SH-SY5Y (cell line): ENCODE results near the gene RPAP3.

ENCODE experiments used
- GATA2 ChIP-seq: IDR thresholded peaks from 2 replicates; pipeline ENCODE4 v1.6.1; 2011; ENCODE audit warnings: mild to moderate bottlenecking, low read depth, low read length
- GATA3 ChIP-seq: IDR thresholded peaks from 2 replicates; pipeline ENCODE4 v1.6.1; 2011; ENCODE audit warnings: low read depth, mild to moderate bottlenecking, low read length, moderate library complexity

RPAP3 gene

DNA sequence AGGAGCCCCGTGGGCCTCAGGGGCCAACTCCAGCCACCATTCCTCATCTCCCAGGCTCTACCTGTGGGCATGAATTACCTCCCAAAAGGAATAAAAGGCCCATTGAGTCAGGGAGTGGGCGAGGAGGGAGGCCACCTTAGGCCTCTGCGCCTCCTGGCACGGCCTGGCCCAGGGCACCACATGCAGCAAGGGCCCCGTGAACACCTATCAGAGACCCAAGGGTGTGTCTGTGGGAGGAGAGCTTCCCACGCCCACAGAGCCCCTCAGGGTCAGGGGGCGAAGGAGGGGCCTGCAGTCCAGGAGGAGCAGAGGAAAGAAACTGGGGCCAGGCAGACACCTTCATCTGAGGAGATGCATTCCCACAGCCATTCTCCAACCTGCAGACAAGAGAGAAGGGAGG, 40.7 kb upstream of the RPAP3 start:
- TF ChIP-seq GATA3 (no peak), GATA2 (no peak)

DNA sequence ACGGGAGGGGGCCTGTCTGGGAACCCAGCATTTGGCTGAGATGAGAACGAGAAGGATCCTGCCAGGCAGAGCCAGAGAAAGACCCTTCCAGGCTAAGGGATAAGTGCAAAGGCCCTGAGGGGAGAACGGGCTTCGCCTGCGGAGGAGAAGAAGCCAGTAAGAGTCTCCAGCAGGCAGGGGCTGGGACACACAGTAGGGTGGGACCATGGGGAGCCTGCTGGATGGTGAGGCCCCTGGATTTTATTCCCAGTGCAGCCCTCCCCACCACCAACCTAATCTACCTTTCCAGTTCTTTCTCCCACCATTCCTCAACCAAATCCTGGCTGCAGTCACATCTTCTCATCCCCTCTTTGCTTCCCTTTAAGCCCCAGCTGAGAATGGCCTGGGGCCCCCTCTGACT, 40.2 kb upstream of the RPAP3 start:
- TF ChIP-seq GATA2: no peak
- no peak for TF ChIP-seq GATA3

DNA sequence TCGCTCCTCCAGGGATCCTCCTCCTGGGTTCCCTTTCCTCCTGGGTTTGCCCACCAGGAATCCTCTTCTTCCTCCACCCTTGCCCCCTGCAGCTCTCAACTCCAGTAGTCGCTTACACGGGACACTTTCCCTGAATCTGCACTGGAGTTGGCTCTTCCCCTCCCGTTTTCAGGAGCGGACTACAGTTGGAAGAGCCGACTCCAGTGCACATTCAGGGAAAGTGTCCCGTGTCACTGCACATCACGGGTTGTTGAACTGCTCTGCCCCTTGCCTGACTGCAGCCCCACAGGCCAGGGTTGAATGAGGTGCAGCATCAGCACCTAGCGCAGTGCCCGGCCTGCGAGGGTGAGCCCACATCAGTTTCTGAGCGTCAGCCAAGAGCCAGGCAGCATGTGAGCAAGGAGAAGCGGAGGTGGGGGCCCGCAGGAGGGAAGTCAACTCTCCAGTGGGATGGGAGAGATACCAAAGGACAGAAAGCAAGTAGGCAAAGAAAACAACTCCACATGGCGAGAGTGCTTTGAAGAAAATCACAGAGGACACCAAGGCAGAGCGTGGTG, 39.7 kb upstream of the RPAP3 start:
- no peak for TF ChIP-seq GATA3
- TF ChIP-seq GATA2: no peak

DNA sequence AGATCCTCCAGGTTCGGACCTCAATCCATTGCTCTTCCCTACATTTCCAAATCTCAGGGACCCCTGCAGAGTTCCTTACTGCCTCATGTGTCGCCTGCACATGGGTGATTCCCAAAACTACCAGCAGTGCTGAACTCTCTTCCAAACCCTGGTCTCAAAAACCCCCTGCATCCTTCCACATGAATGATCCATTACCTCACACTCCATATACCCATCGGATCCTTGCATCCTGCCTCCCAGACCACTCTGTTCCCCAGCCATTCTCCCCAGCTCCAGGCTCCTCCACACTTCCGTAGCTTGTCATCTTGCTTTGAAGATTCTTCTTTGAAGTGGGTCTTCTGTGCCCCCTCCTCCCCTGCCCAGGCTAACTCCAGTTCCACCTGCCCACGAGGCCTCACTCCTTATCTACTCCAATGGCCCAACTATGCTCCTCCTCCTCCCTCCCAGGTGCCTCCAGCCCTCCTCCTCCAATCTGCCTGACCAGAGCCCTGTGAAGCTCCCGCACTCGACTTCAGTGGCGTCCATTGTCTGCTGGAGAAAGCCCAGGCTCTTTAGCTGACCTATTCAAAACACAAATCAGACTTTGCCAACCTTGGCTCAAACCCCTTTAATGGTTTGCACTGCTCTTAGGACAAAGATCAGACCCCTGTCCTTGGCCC, 39.1 kb upstream of the RPAP3 start:
- TF ChIP-seq GATA2 (no peak), GATA3 (no peak)

DNA sequence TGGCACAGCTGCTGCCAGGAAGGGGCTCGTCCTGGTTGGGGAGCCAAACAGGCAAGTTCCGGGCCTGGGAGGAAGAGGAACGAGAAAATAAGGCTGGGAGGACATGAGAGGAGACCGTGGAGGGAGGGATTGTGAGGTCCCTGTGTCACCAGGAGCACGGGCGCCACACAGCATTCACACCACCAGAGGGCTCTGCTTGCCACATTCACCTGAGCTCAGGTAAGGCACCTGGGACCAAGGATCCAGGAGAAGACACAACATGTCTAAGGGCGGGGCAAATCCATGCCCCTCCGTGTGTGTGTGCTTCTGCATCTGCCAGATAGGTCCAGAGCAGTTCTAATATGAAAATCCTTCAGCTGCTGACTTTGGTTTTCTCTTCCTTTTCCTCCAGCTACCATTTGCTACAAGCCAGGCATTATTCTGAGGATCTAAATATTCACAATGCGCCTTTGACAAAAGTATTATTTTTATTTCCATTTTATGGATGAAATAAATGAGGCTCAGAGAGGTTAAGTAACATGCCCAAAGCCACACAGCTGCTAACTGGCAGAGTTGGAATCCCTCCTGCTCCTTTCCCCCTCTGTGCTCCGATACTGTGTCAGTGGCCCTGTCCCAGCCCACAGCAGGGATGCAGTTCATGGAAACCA, 38.3 kb upstream of the RPAP3 start:
- TF ChIP-seq GATA2 (no peak), GATA3 (no peak)

DNA sequence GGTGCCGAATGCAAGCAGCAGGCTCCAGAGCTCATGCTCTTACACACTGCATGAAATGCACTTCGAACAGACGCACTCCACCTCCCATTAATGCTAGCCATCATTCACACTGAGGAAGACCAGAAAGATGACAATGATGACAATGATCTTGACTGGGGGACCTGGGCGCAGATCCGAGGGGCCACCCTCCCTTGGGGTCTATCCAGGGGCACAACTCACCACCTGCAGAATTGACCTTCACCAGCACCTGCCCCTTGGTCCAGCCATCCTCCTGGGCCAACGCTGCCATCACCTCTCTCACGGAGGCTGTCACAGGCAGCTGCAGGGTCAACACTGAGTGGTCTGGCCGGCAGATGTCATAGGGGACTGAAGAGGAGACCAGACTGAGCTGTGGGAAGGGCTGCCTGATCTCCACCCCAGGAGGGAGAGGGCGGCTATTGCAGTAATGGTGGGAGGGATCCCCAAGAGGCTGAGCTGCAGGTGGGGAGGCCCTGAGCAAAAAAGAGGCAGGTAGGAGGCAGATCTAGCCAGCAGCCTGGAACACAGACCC, 37.6 kb upstream of the RPAP3 start:
- no peak for TF ChIP-seq GATA2
- no peak for TF ChIP-seq GATA3

DNA sequence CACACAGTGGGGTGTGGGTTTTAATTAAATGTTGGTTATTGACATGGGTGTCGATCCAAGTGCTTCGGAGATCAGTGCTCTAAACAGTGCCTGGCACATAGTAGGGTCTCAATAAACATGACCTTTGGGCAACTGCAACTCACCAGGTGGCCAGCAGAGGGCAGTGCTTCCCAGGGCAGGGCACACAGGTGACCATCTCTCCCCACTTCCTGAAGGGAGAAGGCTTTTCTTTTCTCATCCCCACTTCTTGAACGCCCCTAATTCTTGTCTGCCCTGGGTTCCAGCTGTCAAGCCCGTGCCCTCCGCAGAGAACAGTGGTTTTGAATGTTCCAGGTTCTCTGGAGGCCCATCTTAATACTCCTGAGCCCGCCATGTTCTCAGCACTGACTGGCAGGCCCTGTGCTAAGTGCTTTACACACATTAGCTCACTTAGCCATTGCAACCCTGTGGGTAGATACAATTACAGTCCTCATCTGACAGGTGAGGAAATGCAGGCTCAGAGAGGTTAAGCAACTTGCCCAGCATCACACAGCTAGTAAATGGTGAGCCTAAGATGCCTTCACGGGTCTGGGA, 36.5 kb upstream of the RPAP3 start:
- TF ChIP-seq GATA2: no peak
- TF ChIP-seq GATA3: no peak

DNA sequence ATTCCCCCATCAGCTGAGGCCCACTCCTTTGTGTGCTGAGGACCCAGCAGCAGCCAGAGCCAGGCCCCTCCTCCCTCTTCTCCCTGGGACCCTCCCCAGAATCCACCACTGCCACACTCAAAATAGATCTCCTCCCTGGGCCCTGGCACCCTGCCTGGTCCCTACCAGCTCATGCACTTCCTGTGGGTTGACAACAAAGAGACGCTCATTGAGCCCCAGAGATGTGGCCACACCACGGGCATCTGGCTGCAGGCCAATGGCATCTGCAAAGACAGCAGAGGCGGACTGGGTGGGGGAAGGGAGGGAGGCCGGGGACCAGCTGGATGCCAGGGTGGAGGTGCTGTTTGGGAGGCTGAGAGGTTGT, 35.5 kb upstream of the RPAP3 start:
- no peak for TF ChIP-seq GATA3
- TF ChIP-seq GATA2: no peak

DNA sequence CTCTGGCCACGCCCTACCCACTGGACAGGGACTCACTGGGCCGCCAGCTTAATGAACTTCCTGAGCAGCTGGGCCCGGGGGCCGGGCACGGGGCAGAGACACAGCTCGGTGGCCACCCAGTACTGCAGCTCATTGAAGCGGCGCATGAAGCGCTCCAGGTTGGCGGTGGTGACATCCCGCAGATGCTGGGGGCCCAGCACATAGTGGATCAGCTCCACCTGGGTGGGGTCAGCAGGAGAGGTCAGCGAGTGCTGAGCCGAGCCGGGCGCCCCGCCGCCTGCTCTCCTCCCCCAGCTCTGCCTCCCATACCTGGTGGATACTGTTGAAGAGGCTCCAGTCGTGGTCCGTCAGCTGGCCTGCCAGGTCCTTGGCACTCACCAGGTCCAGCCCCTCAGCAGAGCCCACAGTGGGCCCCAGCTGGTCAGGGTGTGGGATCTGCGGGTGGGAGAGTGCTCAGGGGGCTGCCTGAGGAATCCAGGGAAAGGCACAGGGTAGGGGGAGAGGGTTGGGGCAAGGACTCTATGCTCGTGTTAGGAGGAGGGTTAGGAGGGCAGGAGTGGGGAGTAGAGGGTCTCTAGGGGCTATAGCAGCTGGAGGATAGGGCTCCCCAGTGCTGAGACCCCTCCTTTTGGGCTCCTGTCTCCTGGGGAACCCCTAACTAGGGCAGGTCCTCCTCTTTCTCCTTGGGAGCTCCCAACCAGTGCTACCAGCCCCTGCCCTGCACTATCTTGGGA, 34.9 kb upstream of the RPAP3 start:
- TF ChIP-seq GATA2: no peak
- TF ChIP-seq GATA3: no peak

DNA sequence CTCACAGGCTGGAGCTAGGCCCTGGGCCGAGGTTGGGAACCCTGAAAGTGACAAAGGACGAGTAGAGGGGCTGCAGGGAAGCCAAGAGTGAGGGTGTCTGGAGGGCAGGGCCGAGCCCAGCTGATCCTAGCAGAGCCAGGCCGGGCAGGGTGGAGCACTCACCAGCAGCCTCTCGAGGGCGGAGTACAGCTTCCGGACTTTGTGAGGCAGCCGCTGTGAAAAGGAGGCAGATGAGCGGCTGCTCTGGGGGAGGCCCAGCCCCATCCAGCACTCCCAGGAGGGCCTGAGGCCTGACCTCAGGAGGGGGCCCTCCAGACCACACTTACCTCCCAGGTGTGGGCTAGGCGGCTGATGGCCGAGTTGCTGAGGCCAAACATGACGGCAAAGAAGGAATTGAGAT, 34.1 kb upstream of the RPAP3 start:
- TF ChIP-seq GATA3: no peak
- TF ChIP-seq GATA2: no peak

DNA sequence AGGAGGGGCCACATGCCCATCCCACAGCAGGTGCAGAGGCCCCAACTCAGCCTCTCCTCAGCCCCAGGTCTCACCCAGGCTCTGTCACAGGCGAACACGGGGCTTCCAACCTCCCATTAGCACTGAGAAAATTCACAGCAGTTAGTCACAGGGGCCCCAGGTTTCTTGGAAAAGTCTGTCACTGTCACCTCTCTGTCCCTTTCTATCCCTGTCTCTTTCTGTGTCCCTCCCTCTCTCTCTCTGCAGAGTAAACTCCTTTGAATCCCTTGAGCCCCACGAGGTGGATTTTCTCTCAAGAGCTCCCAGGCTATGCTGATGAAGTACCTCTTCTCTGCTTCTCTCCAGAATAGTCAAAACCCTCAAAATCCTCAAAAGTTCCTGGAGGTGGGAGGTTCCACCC, 33.5 kb upstream of the RPAP3 start:
- TF ChIP-seq GATA2: no peak
- no peak for TF ChIP-seq GATA3

DNA sequence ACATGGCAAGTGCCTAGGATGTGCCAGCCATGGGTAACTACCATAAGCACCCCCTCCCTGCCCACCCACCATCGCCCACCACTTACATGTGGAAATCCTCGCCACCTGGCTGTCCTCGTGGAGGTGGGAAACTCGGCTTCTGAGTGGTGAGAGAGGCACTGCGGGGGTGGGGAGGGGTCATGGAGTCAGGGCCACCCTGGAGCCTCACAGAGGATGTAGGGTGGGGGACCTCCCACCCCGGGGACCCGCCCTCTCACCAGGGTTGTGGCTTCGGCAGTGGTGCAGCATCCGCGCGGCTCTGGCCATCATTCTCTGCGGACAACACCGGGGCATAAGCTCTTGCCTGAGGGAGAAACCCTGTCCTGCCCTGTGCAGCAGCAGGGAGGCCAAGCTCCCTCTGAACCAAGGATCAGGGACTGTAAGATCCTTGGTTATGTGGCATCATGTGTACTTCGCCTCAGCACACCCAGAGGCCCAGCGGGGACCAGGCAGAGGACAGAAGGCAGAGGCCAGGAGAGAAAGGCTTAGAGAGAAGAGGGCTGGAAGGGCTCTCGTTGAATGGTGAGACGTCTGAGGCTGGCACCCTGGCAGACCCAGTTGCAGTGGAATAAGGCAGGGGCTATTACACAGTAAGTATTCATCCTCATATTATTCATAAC, 32.2 kb upstream of the RPAP3 start:
- TF ChIP-seq GATA2 (no peak), GATA3 (no peak)

DNA sequence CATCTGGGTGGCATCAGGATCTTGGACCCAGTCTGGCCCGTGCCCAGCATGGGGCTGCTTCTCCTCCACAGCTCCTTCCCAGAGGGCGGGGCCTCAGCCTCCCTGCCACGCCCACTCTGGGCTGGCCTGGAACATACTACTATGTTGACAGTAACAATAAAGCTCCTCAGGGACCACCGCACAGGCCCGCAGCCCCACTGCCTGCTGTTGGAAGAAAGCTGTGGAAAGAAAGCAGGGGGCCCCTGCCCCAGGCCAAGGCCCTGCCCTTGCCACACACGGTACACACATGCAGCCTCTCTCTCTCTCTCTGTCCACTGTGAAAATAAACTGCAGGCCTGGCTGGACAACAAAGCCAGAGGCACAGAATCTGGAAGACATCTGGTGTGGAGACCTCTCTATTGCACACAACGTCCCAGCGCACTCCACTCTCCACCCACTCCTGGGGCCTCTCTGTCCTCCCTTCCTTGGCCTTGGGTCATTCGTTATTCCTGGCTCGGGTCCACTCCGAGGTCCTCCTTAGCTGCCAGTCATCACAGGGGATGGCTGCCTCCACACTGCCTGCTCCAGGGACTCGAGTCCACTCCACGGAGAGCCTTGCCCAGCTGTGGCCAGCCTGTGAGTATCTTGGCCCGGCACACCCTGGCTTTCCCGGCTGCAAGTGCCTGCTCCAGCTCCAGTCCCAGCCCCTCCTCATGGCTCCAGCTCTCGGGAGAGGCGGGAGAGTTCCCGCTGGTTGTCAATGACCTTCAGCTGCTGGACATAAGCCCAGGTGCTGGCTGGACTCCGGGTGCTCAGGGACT, 31.2 kb upstream of the RPAP3 start:
- TF ChIP-seq GATA3 (no peak), GATA2 (no peak)
